ENCODE measurements around the gene PTPMT1.
A peak's percentile ranks its signal among the peaks of the same experiment; 100 is the strongest.
"Not testable (repeated sequence)": the region's sequence is repeated elsewhere in the genome, so short reads cannot be mapped to it uniquely, and the experiment has no call there.

PTPMT1 gene, protein sequence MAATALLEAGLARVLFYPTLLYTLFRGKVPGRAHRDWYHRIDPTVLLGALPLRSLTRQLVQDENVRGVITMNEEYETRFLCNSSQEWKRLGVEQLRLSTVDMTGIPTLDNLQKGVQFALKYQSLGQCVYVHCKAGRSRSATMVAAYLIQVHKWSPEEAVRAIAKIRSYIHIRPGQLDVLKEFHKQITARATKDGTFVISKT

DNA sequence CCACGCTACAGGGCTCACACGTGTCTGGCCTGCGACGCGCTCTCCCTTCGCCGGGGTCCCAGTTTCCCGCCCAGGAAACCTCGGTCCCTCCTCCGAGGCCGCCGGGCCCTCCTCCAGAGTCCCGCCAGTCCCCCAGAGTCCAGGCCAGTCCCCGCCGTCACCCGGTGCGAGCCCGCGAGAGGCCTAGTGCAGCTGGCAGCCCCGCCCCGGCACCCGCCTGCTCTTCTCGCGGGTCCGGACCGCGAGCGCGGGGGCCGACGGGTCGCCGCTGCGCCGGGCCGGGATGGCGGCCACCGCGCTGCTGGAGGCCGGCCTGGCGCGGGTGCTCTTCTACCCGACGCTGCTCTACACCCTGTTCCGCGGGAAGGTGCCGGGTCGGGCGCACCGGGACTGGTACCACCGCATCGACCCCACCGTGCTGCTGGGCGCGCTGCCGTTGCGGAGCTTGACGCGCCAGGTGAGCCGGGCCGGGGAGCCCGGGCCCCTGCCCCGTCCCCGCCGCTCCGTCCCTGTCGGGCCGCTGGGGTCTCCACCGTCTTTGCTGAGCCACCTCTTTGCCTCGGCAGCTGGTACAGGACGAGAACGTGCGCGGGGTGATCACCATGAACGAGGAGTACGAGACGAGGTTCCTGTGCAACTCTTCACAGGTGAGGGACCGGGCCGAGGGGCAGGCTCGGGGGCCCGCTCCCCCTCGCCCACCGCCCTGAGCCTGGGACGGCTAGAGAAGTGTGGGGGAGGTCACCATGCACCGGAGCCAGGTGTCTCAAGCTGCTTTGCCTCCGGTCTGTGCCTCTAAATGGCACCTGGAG, at the start of gene PTPMT1:
PTPMT1 (plus strand) TSS at position 260 of the 809 bp plus-strand sequence; CDS start at position 284, 24 bp downstream.
- peak; percentile 50 for DNase-seq (ENCODE audit: low spot score)
- no peak for FAIRE-seq

DNA sequence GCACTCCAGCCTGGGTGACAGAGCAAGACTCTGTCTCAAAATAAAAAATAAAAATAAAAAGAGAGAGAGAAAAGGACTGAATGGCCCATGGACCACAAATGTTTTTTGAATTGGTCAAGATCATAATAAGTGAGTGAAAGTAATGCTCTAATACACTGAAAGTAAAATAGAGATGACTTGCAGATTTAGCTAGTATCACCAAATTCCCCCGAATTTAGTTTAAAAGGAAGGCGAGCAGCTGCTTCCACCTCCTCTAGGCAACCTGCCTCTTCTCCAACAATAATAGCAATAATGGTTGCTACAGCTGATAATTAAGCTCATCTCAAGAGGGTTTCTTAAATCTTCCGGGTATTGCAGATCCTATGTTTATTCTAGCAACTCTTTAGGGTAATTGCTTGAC, 49.2 kb upstream of the PTPMT1 start:
- FAIRE-seq = no peak
- DNase-seq (ENCODE audit: low spot score) = no peak

DNA sequence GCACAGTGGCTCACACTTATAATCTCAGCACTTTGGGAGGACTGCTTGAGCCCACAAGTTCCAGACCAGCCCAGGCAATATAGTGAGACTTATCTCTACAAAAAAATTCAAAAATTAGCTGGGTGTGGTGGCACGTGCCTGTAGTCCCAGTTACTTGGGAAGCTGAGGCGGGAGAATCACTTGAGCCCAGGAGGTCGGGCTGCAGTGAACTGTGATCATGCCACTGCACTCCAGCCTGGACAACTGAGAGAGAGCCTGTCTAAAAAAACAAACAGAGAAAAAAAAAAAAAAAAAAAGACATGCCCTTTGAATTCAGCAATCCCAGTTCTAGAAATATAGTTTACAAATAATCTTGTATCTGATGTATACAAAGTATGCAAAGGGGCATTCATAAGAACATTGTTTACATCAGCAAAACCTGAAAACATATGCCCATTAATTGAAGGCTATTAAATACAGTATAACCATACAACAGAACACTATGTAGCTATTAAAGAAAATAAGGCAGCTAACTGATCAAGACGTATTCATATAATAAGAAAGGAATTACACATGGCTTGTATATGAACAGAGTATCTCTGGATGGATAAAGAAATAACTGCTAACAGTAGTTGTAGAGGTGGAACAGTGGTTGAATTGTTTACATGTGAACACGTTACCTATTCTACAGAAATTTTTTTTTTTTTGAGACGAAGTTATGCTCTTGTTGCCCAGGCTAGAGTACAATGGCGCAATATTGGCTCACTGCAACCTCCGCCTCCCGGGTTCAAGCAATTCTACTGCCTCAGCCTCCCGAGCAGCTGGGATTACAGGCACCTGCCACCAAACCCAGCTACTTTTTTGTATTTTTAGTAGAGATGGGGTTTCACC, 48.2 kb upstream of the PTPMT1 start:
- FAIRE-seq = no peak
- no peak for DNase-seq (ENCODE audit: low spot score)

DNA sequence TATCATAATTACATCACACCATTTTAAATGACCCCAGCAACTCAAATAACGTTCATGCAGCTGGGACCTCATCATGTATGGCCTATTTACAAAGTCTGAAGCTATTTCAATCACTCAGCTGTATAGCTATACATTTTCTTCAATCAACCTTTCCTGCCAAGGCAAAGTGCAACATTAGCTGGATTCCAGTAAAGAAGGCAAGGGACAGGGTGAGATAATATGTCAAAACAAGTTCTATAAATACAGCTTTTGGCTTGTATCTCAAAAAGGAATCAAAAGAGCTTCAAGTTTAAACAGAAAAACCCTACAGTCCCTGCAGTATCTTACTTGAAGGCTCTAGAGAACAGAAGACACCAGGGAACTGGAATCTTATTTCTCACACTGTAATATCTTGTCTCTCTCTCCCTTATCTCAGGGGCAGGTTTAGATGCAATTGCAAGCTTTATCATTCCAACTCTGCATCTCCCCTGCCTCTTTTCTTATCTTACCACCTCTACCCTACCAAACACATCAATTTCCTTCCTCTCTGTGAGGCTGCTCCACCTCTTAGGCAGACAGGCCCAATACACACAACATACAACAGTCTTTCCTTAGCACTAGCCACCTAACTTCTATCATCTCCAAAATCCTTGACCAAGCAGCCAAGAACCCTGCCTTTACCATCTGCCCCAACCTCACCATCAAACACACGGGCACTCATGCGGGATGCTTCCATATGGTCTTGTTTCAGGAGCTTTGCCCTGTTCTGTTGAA, 47.0 kb upstream of the PTPMT1 start:
- FAIRE-seq = no peak
- DNase-seq (ENCODE audit: low spot score) = no peak

DNA sequence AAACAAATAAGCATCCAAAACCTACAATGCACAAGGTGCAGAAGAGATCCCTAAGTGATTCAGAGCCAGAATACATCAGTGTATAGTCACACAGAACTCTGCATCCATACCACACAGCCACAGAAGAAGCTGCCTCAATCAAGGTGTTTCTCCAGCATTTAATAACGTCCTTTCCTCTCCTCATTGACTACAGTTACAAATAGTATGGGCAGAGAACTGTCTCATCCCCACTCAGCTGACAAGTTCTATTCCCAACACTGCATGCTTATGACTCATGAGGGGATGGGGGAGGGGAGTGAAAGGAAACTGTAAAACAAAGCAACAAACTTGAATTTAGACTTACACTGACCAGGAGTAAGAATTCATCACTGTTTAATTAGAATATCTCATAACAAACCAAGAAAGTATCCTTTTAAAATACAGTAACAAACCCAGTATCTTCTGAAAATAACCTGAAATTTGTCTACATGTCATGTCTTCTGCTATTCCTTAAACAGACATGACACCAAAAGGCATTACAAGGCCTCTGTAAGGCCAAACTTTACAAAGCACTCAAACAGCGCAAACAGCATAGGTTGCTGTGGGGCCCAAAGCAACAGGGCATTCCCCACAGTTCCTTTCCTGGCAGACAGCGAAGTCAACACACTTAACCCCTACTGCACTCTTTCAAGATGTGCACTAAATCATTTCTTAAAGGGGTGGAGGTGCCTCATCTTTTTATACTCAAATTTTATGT, 41.7 kb upstream of the PTPMT1 start:
- DNase-seq (ENCODE audit: low spot score) (peak; percentile 53), FAIRE-seq (peak; percentile 63)

DNA sequence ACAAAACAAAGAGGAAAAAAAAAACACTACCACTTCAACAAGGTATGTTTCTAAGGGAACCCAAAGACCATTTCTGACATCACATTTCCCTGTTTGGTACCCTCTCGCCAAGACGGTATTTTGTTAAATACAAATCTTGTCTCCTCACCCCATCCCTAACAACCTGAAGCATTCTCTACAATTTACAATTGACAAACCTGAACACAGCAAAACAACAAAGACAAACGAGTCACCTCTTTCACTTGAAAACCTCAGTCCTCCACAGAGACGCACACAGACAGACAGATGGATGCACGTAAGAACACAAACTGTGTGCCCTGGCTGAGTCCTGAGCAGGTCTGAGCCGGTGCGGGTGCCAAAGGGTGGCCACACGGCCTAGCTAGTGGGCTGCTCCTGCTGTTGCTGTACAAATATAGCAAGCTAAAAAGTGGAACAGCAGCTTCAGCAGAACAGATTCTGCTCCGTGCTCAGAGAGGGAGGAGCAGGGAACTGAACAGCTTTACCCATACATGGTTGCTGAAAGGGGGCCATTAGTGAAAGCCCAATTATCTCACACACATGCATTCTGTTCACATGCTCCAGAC, 41.0 kb upstream of the PTPMT1 start:
- DNase-seq (ENCODE audit: low spot score) (no peak), FAIRE-seq (no peak)

DNA sequence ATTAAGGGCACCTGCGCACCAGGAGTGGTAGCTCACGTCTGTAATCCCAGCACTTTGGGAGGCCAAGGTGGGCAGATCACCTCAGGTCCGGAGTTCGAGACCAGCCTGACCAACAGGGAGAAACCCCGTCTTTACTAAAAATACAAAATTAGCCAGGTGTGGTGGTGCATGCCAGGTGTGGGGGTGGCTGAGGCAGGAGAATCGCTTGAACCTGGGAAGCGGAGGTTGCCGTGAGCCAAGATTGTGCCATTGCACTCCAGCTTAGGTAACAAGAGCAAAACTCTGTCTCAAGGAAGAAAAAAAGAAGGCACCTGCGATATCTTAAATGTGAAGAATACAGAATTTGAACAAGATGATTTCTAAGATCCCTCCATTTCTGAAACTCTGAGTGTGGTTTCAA, 39.4 kb upstream of the PTPMT1 start:
- not testable (repeated sequence) for DNase-seq (ENCODE audit: low spot score); FAIRE-seq

DNA sequence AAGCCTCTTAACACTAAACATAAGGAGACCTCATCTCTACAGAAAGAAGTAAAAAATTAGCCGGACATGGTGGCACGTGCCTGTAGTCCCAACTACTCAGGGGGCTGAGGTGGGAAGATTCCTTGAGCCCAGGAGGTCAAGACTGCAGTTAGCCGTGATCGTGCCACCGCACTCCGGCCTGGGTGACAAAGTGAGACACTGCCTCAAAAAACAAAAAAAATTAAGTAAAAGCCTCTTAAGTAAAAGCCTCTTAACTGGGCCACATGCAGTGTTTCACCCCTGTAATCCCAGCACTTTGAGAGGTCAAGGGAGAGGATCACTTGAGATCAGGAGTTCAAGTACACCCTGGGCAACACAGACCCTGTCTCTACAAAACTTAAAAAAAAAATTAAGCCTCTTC, 38.2 kb upstream of the PTPMT1 start:
- DNase-seq (ENCODE audit: low spot score) = no peak
- FAIRE-seq = no peak

DNA sequence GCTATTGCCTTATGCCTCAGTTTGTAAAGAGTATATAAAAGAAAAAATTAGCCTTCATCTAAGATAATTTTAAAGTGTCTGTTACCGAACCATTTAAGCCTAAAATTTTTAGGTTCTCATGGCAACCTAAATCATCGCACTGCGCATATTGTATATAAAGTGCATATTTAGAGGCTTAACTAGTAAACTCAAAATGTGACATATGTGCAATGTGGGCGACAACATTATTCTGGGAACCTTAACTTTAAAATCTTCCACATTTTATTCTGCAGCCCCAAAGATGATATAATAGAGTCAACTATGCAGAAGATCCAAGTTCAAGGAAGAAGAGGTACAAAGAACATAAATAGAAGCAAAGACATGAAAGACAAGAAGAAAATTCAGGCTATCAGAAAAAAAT, 35.4 kb upstream of the PTPMT1 start:
- no peak for FAIRE-seq

DNA sequence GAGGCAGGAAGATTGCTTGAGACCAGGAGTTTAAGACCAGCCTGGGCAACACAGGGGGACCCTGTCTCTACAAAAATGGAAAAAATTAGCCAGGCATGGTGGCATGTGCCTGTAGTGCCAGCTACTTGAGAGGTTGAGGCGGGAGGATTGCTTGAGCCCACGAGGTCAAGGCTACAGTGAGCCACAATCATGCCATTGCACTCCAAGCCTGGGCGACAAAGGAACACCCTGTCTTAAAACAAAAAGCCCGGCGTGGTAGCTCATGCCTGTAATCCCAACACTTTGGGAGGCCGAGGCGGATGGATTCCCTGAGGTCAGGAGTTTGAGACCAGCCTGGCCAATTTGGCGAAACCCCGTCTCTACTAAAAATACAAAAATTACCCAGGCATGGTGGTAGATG, 34.7 kb upstream of the PTPMT1 start:
- FAIRE-seq = not testable (repeated sequence)

More for the DNA sequence above, 35.4 kb upstream of the PTPMT1 start:
- DNase-seq (ENCODE audit: low spot score) = no peak

DNA sequence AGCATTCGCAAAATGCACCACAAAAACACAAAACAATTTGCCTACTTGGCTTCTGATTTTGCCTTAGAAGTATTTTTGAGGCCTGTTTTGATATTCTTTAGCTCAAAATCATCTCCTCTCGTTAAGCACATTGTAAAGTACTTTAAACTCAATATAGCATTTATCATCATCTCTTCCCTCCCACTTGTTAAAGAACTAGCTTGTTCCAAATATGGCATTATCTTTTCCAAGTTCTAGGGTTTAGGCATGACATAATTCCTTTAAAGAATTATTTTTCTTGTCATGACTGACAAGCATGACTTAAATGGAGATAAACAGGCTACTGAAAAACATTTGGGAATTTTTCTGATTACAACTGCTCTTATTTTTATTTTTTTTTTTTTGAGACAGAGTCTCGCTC, 33.7 kb upstream of the PTPMT1 start:
- FAIRE-seq (no peak), DNase-seq (ENCODE audit: low spot score) (no peak)

More for the DNA sequence above, 34.7 kb upstream of the PTPMT1 start:
- DNase-seq (ENCODE audit: low spot score) = not testable (repeated sequence)

DNA sequence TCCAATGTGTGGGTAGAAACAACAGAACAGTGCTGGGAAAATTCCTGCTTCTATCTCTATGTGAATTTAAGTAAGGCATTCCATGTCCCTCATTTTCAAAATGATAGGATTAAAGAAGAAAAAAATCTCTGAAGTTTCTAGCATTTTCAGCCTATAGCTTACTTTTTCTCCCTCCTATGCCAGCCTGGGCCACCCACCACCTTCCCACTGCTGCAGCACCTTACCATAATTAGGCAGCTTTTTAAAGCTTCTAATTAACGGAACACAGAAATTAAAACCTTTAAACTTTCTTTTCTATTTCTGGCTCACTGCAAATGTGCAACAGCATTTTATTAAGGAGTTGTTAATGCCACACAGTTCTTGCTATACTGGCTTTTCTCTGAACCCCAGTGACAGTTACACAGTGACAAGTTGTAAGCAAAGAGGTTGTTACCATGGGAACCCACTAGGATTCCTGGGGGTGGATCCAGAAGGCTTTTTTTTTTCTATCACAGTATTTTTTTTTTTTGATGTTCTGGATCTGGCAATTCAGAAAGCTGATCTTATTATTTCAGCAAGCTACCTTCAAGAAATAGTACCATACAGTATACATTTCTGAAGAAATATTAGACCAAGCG, 32.7 kb upstream of the PTPMT1 start:
- FAIRE-seq (no peak), DNase-seq (ENCODE audit: low spot score) (no peak)

DNA sequence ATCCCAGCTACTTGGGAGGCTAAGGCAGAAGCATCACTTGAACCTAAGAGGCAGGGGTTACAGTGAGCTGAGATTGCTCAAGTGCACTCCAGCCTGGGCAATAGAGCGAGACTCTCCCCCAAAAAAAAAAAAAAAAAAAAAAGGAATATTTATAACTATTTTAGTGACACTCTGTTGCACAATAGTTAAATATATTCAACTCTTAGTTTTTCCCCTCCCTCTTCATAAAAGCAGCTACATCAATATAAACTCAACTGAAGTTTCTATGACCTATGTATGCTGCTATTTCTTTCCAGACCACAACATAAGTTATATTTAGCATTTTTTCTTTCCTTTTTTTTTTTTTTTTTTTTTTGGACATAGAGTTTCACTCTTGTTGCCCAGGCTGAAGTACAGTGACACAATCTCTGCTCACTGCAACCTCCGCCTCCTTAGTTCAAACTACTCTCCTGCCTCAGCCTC, 31.7 kb upstream of the PTPMT1 start:
- DNase-seq (ENCODE audit: low spot score) (no peak), FAIRE-seq (no peak)

DNA sequence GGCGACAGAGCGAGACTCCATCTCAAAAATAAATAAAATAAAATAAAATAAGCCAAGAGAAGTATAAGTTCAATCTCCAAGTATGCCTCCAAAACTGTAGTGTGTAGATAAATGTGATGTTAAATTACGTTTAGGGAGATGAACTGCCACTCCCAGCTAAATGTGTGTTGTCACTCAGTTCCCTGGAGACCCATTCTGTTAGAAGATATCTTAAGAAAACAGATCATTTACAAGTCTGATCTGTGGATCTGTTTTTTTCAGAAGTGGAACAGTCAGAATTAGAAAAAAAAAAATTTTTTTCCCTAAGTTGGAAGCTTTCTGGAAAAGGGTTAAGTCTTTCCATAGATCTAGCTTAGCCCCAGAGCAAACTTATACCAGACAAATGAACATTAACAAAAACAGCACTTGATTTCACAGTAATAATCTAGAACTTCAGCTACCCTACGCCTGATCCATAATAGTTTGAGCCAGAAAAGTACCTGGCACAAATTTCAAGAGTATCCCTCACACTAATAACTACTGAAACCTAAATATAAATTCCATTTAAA, 30.6 kb upstream of the PTPMT1 start:
- no peak for FAIRE-seq
- DNase-seq (ENCODE audit: low spot score) = no peak

DNA sequence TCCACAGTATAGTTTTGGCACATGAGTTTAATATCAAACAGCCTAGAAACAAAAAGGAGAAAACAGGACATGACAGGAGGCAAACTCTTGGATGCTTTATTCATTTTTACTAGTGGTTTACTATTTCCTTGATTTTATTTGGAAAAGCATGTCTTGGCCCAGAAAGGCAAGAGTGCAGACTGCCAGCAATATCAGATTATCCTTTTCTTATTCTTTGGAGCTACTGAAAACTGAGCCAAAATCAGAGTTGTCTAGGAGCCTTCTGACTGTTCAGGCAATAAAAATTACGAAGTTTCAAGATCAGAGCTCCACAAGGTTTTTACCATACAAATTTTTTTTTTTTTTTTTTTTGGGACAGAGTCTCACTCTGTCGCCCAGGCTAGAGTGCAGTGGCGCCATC, 28.5 kb upstream of the PTPMT1 start:
- no peak for FAIRE-seq

DNA sequence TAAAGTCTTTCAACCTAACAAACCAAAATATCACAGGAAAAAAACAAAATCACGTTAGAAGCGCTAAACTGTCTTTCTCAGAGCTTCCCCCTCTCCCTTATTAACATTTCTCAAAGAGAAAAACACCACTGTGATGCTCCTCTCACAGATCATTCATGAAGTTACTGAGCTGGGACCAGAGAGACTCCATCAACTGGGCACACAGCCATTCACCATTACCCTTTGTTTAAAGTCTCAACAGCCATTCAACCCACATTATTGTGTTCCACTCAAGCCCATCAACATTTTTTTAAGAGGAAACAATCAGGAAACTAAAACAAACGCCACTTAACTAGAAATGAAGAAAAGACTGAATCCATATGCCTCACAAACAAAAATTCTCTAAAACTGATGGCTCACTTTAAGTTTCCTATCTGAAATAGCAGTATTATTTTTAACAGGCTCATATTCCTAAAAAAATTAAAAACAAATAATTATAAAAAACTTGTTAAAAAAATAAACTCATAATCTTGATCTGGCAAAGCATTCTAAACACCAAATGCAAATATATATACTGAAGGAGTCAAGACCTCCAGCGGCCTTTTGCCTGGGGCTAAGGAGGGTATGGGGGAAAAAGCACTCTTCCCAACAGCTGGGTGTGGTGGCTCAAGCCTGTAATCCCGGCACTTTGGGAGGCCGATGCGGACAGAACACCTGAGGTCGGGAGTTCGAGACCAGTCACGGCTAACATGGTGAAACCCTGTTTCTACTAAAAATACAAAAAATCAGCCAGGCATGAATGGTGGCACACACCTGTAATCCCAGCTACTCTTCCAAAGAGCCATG, 26.4 kb upstream of the PTPMT1 start:
- no peak for DNase-seq (ENCODE audit: low spot score)
- FAIRE-seq = no peak

More for the DNA sequence above, 28.5 kb upstream of the PTPMT1 start:
- DNase-seq (ENCODE audit: low spot score) = no peak

DNA sequence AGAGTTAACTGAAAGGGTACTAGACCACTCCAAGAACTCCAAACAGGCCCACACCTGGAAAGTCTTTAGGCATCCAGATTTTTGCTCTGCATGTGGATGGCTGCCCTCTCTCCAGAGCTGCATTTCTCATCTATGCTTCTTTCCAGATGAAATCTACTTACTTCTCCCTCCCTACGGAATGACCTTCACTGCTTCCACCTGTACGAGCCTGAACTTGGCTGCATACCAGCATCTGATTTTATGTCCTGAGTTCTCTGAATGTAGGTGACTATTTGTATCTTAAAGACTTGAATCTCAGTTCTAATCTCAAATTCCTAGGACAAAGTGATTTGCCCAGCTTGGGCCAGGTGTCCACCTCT, 25.7 kb upstream of the PTPMT1 start:
- DNase-seq (ENCODE audit: low spot score) = no peak
- no peak for FAIRE-seq

DNA sequence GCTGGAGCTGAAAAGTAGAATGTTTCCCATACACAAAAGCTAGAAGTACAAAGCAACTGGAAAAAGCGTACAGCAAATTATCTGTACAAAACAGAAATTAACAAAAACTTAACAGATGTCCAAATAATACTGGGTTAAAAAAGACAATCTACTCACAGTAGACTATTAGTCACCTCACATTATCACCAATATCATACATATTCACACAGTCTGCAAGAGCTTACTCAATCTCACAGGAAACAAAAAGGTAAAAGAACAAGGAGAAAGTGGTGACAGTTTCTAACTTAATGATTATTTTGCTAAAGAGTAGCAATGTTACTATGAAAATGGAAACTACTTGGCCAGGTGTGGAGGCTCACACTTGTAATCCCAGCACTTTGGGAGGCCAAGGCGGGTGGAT, 24.3 kb upstream of the PTPMT1 start:
- FAIRE-seq (no peak), DNase-seq (ENCODE audit: low spot score) (no peak)

Data from RCC 7860 (cell line).